Loucy (cell line): ENCODE results near the gene G6PC3.

ENCODE experiments used
- H2AFZ ChIP-seq: fragments of 200-600 bp; sonication (generic); 2 replicates; pipeline ENCODE4 v1.6.0; 2016; ENCODE audit warnings: antibody characterized with exemption, mild to moderate bottlenecking, low read length, moderate library complexity
- H3F3A ChIP-seq: fragments of 200-600 bp; 2 replicates; pipeline ENCODE4 v1.6.0; 2016; ENCODE audit warnings: antibody characterized with exemption, low read depth, mild to moderate bottlenecking
- H3K27me3 ChIP-seq: fragments of 200-600 bp; sonication (generic); 2 replicates; pipeline ENCODE4 v1.6.1; 2014; ENCODE audit warnings: low read length, mild to moderate bottlenecking; ENCODE audit not compliant: insufficient read depth, poor library complexity, severe bottlenecking
- H3K36me3 ChIP-seq: fragments of 200-600 bp; sonication (generic); 2 replicates; pipeline ENCODE4 v1.6.1; 2016; ENCODE audit warnings: low read length; ENCODE audit not compliant: insufficient read depth
- H3K4me1 ChIP-seq: fragments of 200-600 bp; sonication (generic); 2 replicates; pipeline ENCODE4 v1.5.1; 2014; ENCODE audit warnings: low read length, mild to moderate bottlenecking; ENCODE audit not compliant: insufficient read depth, poor library complexity, severe bottlenecking
- H3K4me2 ChIP-seq: fragments of 200-600 bp; sonication (generic); 2 replicates; pipeline ENCODE4 v1.6.0; 2014; ENCODE audit warnings: antibody characterized with exemption, low read length, low read depth, mild to moderate bottlenecking; ENCODE audit not compliant: poor library complexity, severe bottlenecking
- H3K4me3 ChIP-seq: fragments of 200-600 bp; sonication (generic); 2 replicates; pipeline ENCODE4 v1.5.1; 2014; ENCODE audit warnings: low read length, mild to moderate bottlenecking, mixed read lengths; ENCODE audit not compliant: poor library complexity, severe bottlenecking
- H3K79me2 ChIP-seq: fragments of 200-600 bp; sonication (generic); 2 replicates; pipeline ENCODE4 v1.6.1; 2014; ENCODE audit warnings: low read length; ENCODE audit not compliant: insufficient read depth
- H3K9ac ChIP-seq: fragments of 200-600 bp; sonication (generic); 2 replicates; pipeline ENCODE4 v1.6.0; 2014; ENCODE audit warnings: mild to moderate bottlenecking, low read depth, low read length, moderate library complexity; ENCODE audit not compliant: poor library complexity, severe bottlenecking
- H3K9me2 ChIP-seq: fragments of 200-600 bp; sonication (generic); replicated peaks from 2 replicates; pipeline ENCODE4 v1.6.1; 2016; ENCODE audit warnings: low read depth, low read length, mixed read lengths
- H3K9me3 ChIP-seq: fragments of 200-600 bp; sonication (generic); 2 replicates; pipeline ENCODE4 v1.6.1; 2014; ENCODE audit warnings: mild to moderate bottlenecking, antibody characterized with exemption, low read length, low read depth; ENCODE audit not compliant: insufficient read depth
- H4K20me1 ChIP-seq: fragments of 200-600 bp; sonication (generic); 2 replicates; pipeline ENCODE4 v1.6.0; 2014; ENCODE audit warnings: antibody characterized with exemption, low read length, mild to moderate bottlenecking; ENCODE audit not compliant: insufficient read depth, poor library complexity, severe bottlenecking
- EZH2phosphoT487 ChIP-seq: fragments of 200-600 bp; IDR thresholded peaks from 2 replicates; pipeline ENCODE4 v1.6.1; 2018; ENCODE audit warnings: antibody characterized with exemption, mild to moderate bottlenecking, moderate library complexity, borderline replicate concordance
- TF ChIP-seq, protein P1 (sequence below): fragments of 200-600 bp; sonication (generic); conservative IDR thresholded peaks from 2 replicates; pipeline ENCODE4 v1.5.1; 2014; ENCODE audit warnings: mild to moderate bottlenecking, antibody characterized with exemption, low read length

G6PC3 gene

GRCh38 chr17:44108440-44109311 is 38.1 kb downstream of the G6PC3 start:
- Histone ChIP-seq H3K27me3 (no peaks in the 10 kb centered on the region), H2AFZ (no peak overlapping the region), H3K4me1 (peaks cover 79% of the 10 kb centered on the region), H3F3A (no peaks in the 10 kb centered on the region), H3K9me3 (no peaks in the 10 kb centered on the region), H4K20me1 (peaks cover 35% of the 10 kb centered on the region), H3K9me2 (no peaks in the 10 kb centered on the region), H3K4me3 (peak overlapping the region; percentile 86), H3K4me2 (peak overlapping the region; percentile 97), H3K9ac (peak overlapping the region; percentile 86), H3K36me3 (no peaks in the 10 kb centered on the region), H3K79me2 (peaks cover 86% of the 10 kb centered on the region)
- TF ChIP-seq, protein P1, sequence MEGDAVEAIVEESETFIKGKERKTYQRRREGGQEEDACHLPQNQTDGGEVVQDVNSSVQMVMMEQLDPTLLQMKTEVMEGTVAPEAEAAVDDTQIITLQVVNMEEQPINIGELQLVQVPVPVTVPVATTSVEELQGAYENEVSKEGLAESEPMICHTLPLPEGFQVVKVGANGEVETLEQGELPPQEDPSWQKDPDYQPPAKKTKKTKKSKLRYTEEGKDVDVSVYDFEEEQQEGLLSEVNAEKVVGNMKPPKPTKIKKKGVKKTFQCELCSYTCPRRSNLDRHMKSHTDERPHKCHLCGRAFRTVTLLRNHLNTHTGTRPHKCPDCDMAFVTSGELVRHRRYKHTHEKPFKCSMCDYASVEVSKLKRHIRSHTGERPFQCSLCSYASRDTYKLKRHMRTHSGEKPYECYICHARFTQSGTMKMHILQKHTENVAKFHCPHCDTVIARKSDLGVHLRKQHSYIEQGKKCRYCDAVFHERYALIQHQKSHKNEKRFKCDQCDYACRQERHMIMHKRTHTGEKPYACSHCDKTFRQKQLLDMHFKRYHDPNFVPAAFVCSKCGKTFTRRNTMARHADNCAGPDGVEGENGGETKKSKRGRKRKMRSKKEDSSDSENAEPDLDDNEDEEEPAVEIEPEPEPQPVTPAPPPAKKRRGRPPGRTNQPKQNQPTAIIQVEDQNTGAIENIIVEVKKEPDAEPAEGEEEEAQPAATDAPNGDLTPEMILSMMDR = no peak
- no peak for TF ChIP-seq EZH2phosphoT487

DNA sequence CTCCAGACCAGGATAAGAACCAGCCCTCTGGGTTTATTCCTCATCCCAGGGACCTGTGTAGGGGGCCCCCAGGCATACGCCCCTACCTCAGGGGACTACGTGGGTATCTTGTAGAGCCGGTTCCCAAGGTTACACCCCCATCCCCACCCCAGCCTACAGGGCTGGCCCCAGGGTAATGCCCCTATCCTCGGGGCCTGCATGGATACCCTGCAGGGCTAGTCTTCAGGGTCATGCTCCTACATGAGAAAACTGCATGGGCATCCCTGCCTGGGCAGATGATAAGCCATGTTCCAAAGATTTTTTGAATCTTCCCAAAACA is 38.7 kb downstream of the G6PC3 start:
- peak overlapping the region; percentile 97 for H3K4me2 ChIP-seq
- H2AFZ ChIP-seq = no peak overlapping the region
- peaks cover 79% of the 10 kb centered on the region for H3K4me1 ChIP-seq
- no peaks in the 10 kb centered on the region for H3K9me2 ChIP-seq
- peak overlapping the region; percentile 86 for H3K4me3 ChIP-seq
- TF ChIP-seq, protein P1 = no peak
- TF ChIP-seq EZH2phosphoT487 = no peak
- no peaks in the 10 kb centered on the region for H3K27me3 ChIP-seq
- no peaks in the 10 kb centered on the region for H3F3A ChIP-seq
- peak overlapping the region; percentile 86 for H3K9ac ChIP-seq
- H3K9me3 ChIP-seq = no peaks in the 10 kb centered on the region
- peaks cover 88% of the 10 kb centered on the region for H3K79me2 ChIP-seq
- H4K20me1 ChIP-seq = peaks cover 35% of the 10 kb centered on the region
- H3K36me3 ChIP-seq = no peaks in the 10 kb centered on the region

GRCh38 chr17:44110011-44110686 is 39.6 kb downstream of the G6PC3 start:
- Histone ChIP-seq H3K36me3 (no peaks in the 10 kb centered on the region), H3K79me2 (peaks cover 79% of the 10 kb centered on the region), H3K4me2 (peak overlapping the region; percentile 97), H4K20me1 (peaks cover 35% of the 10 kb centered on the region), H3K27me3 (no peaks in the 10 kb centered on the region), H3K9ac (peak overlapping the region; percentile 86), H3K9me2 (no peaks in the 10 kb centered on the region), H3K4me3 (peak overlapping the region; percentile 86), H3F3A (no peaks in the 10 kb centered on the region), H2AFZ (no peak overlapping the region), H3K4me1 (peaks cover 81% of the 10 kb centered on the region), H3K9me3 (no peaks in the 10 kb centered on the region)
- TF ChIP-seq, protein P1 = no peak
- TF ChIP-seq EZH2phosphoT487 = no peak
